Activated CD8-positive, alpha-beta T cell treated with anti-CD3 and anti-CD28 coated beads, Interleukin-2, amount 10 ng/mL, durations not matched to agents 7 days and 5 days (primary cell): Measurements from ENCODE around the gene PARVA. TPM values are rescaled to one million over a fixed set of nuclear protein-coding genes. Genes with fewer than 3 reads are reported as not detected.
A peak's percentile ranks its signal among the peaks of the same experiment; 100 is the strongest.

Experiments used
- ATAC-seq: fragments of 150-1000 bp; cut with Tn5 transposase; one replicate; pipeline ENCODE4 v1.10.0; 2021; ENCODE audit warnings: moderate library complexity
- CTCF ChIA-PET: fragments of 350-600 bp; sonication (Branson Sonifier 250); formaldehyde crosslinking; loops from one replicate; lab custom pipeline; 2021; ENCODE audit warnings: antibody characterized with exemption; lab: Charles Lee
- POLR2A ChIA-PET: fragments of 350-600 bp; sonication (Branson Sonifier 250); formaldehyde crosslinking; loops from one replicate; lab custom pipeline; 2021; ENCODE audit warnings: antibody characterized with exemption; lab: Charles Lee
- DNase-seq: peaks from one replicate; pipeline ENCODE4 v3.0.0-alpha.2; 2020
- H3K27ac Mint-ChIP-seq: one replicate; pipeline ENCODE4 v1.8.0; 2021; ENCODE audit warnings: mild to moderate bottlenecking, mixed read lengths
- H3K27me3 Mint-ChIP-seq: one replicate; pipeline ENCODE4 v1.8.0; 2021; ENCODE audit warnings: low read depth, mixed read lengths
- H3K36me3 Mint-ChIP-seq: one replicate; pipeline ENCODE4 v1.8.0; 2021; ENCODE audit warnings: low read depth, mixed read lengths
- H3K4me1 Mint-ChIP-seq: one replicate; pipeline ENCODE4 v1.8.0; 2021; ENCODE audit warnings: low read depth, mixed read lengths
- H3K4me3 Mint-ChIP-seq: one replicate; pipeline ENCODE4 v1.8.0; 2021; ENCODE audit warnings: mild to moderate bottlenecking, mixed read lengths
- H3K9me3 Mint-ChIP-seq: one replicate; pipeline ENCODE4 v1.8.0; 2022; ENCODE audit warnings: mixed read lengths; ENCODE audit not compliant: insufficient read depth
- total RNA-seq, 2 experiments: library from RNA; stranded (reverse); gene quantifications; one replicate each; pipeline ENCODE4 v1.2.3, GENCODE V29; 2021

PARVA gene
- total RNA-seq, 2 experiments from 2014 or later, result not detected

DNA sequence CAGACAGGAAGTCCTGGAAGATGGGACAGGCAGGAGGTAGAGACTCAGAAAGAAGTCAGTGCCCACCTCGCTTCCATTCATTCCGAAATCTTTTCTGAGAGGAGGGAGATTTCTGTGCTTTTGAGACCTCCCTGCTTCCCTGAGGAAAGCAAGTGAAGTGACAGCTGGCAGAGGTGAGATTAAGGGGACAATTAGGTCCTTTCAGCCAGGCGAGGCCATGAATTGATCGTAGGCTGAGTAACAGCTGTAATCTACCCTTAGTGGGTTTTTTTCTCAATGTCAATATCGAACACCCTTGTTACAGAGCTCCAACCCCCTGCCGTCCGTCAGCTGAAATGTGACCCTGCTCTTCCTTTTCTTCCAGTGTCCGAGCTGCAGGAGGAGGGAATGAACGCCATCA lies 96.0 kb downstream of the PARVA start:
- DNase-seq (no peak), ATAC-seq (no peak)
- ChIA-PET CTCF (no interaction called here), POLR2A (no interaction called here)
- peaks cover 4% of the 10 kb centered on the region for H3K27me3 Mint-ChIP-seq
- no peak overlapping the region for H3K27ac Mint-ChIP-seq
- H3K4me1 Mint-ChIP-seq, result no peaks in the 10 kb centered on the region
- H3K4me3 Mint-ChIP-seq, result no peak overlapping the region
- no peaks in the 10 kb centered on the region for H3K9me3 Mint-ChIP-seq
- no peaks in the 10 kb centered on the region for H3K36me3 Mint-ChIP-seq

DNA sequence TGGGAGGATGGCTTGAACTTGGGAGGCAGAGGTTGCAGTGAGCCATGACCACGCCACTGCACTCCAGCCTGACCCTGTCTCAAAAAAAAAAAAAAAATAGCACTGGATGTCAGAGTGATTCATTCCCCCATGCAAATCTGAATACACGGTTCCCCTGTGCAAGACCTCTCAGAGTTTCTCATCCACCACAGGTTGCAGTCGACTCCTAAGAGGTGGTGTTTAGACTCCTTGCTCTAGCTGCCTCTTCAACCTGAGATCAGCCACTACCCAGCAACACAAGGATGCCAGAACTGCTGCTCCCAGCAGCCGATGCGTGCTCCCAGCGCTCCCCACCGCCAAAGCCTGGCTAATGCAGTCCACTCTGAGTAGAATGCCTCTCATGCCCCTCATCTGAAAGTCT lies 97.5 kb downstream of the PARVA start:
- ChIA-PET POLR2A (no interaction called here), CTCF (no interaction called here)
- H3K4me1 Mint-ChIP-seq, result no peaks in the 10 kb centered on the region
- no peaks in the 10 kb centered on the region for H3K36me3 Mint-ChIP-seq
- no peaks in the 10 kb centered on the region for H3K9me3 Mint-ChIP-seq
- no peak overlapping the region for H3K4me3 Mint-ChIP-seq
- peaks cover 4% of the 10 kb centered on the region for H3K27me3 Mint-ChIP-seq
- no peak for DNase-seq
- no peak for ATAC-seq
- H3K27ac Mint-ChIP-seq, result no peak overlapping the region

DNA sequence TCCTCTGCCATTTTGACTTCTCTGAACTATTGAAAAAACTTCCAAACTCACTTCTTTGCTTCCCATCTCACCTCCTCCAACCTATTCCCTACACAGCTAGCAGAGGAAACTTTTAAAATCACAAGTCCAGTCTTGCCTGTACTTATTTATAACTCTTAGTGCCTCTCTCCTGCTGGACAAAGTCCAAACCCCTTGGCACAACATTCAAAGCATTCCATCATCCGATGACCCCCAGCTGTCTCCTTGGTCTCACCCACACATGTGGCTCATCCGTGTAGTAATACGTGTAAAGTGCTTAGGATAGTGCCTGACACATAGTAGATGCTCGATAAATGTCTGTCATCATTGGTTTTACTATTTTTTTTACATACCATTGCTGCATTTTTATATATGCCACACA lies 101.4 kb downstream of the PARVA start:
- Mint-ChIP-seq H3K4me1 (no peaks in the 10 kb centered on the region), H3K4me3 (no peak overlapping the region), H3K27ac (no peak overlapping the region), H3K36me3 (no peaks in the 10 kb centered on the region), H3K27me3 (no peaks in the 10 kb centered on the region), H3K9me3 (no peaks in the 10 kb centered on the region)
- DNase-seq, result no peak
- POLR2A ChIA-PET, result no interaction called here
- no peak for ATAC-seq
- CTCF ChIA-PET, result no interaction called here

DNA sequence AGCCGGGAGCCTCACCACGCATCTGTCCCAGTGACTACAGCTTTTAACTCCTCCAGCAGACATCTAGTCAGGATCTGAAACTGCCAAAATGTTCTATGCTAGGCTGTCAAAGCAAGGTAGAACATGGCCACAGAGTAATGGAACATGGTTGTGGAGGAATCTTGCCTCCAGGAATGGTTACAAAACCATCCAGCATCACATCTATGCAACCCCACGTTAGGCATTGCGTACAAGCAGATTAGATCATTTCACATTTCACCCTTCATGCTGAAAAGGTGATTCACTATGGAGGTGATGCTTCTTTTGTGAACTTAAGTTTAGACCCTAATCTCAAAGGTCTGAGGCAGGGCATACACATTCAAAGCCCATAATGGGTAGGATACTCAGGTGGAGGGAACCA lies 103.0 kb downstream of the PARVA start:
- CTCF ChIA-PET, result no interaction called here
- H3K27ac Mint-ChIP-seq, result no peak overlapping the region

GRCh38 chr11:12482839-12483238 lies 105.5 kb downstream of the PARVA start:
- ATAC-seq (no peak), DNase-seq (no peak)
- ChIA-PET POLR2A (no interaction called here), CTCF (no interaction called here)
- no peaks in the 10 kb centered on the region for H3K27me3 Mint-ChIP-seq
- H3K9me3 Mint-ChIP-seq, result no peaks in the 10 kb centered on the region
- no peak overlapping the region for H3K27ac Mint-ChIP-seq
- no peaks in the 10 kb centered on the region for H3K4me1 Mint-ChIP-seq
- no peaks in the 10 kb centered on the region for H3K36me3 Mint-ChIP-seq
- no peak overlapping the region for H3K4me3 Mint-ChIP-seq

More for the DNA sequence above, 103.0 kb downstream of the PARVA start:
- Mint-ChIP-seq H3K27me3 (no peaks in the 10 kb centered on the region), H3K36me3 (no peaks in the 10 kb centered on the region), H3K4me3 (no peak overlapping the region), H3K9me3 (no peaks in the 10 kb centered on the region), H3K4me1 (no peaks in the 10 kb centered on the region)
- no peak for ATAC-seq
- DNase-seq, result no peak
- POLR2A ChIA-PET, result no interaction called here

DNA sequence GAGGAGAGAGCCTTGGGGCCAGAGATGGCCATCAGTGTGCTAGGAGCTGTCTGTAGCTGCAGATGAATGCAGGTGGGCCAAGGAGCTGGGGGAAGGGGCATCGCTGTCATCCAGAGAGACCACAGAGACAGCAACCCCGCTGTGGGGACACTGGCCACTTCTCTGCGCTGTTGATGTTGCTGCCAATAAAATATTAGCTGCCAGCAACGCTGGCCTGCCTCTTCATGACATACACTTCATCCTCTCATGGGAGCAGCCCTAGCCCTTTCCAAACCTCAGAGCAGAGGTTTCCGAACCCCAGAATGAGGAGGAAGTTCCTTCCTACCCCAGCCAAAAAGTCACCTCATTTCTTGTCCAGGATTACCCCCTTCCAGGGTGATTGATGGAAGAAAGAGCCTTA lies 106.2 kb downstream of the PARVA start:
- DNase-seq (no peak), ATAC-seq (no peak)
- Mint-ChIP-seq H3K4me1 (no peaks in the 10 kb centered on the region), H3K4me3 (no peak overlapping the region), H3K36me3 (no peaks in the 10 kb centered on the region), H3K9me3 (peaks cover 6% of the 10 kb centered on the region), H3K27ac (no peak overlapping the region), H3K27me3 (peaks cover 3% of the 10 kb centered on the region)
- POLR2A ChIA-PET, result no interaction called here
- CTCF ChIA-PET, result no interaction called here

GRCh38 chr11:12485328-12485727 lies 108.0 kb downstream of the PARVA start:
- no peak for DNase-seq
- H3K27me3 Mint-ChIP-seq, result peaks cover 3% of the 10 kb centered on the region
- H3K9me3 Mint-ChIP-seq, result peaks cover 16% of the 10 kb centered on the region
- ChIA-PET CTCF (interaction anchor here (0.7 to 1.2 kb wide), 2 partner anchors 70 to 93 kb away, joined by 3 read pairs; no protein-coding TSS in a partner anchor), POLR2A (no interaction called here)
- H3K4me3 Mint-ChIP-seq, result no peak overlapping the region
- no peaks in the 10 kb centered on the region for H3K4me1 Mint-ChIP-seq
- no peak for ATAC-seq
- H3K27ac Mint-ChIP-seq, result no peak overlapping the region
- no peaks in the 10 kb centered on the region for H3K36me3 Mint-ChIP-seq

GRCh38 chr11:12489246-12489772 lies 111.9 kb downstream of the PARVA start:
- H3K4me1 Mint-ChIP-seq, result no peaks in the 10 kb centered on the region
- no peak overlapping the region for H3K27ac Mint-ChIP-seq
- H3K27me3 Mint-ChIP-seq, result peaks cover 5% of the 10 kb centered on the region
- ATAC-seq (no peak), DNase-seq (no peak)
- no peak overlapping the region for H3K4me3 Mint-ChIP-seq
- ChIA-PET CTCF (no interaction called here), POLR2A (no interaction called here)
- peaks cover 16% of the 10 kb centered on the region for H3K9me3 Mint-ChIP-seq
- H3K36me3 Mint-ChIP-seq, result no peaks in the 10 kb centered on the region

DNA sequence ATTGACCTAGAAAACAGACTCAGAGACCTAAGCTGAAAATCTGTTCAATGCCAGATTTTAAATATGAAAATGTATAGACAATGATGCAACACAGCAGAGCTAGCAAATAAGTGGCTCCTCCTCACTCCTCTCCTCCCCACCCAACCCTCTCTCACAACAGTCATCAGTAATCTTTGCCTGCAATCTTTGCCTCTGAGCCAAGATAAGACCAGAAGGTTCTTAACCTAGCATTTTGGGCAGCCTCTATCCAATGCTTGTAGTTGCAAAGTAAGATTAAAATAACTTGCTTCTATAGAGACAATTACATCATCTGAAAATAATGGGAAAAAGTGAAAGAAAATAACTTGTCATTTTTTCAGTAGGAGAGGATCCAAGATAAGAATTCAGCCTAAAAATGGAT lies 117.3 kb downstream of the PARVA start:
- ATAC-seq (no peak), DNase-seq (no peak)
- H3K27ac Mint-ChIP-seq, result no peak overlapping the region
- H3K4me3 Mint-ChIP-seq, result no peak overlapping the region
- H3K9me3 Mint-ChIP-seq, result no peaks in the 10 kb centered on the region
- POLR2A ChIA-PET, result no interaction called here
- CTCF ChIA-PET, result no interaction called here
- peaks cover 8% of the 10 kb centered on the region for H3K27me3 Mint-ChIP-seq
- H3K4me1 Mint-ChIP-seq, result no peaks in the 10 kb centered on the region
- no peaks in the 10 kb centered on the region for H3K36me3 Mint-ChIP-seq

DNA sequence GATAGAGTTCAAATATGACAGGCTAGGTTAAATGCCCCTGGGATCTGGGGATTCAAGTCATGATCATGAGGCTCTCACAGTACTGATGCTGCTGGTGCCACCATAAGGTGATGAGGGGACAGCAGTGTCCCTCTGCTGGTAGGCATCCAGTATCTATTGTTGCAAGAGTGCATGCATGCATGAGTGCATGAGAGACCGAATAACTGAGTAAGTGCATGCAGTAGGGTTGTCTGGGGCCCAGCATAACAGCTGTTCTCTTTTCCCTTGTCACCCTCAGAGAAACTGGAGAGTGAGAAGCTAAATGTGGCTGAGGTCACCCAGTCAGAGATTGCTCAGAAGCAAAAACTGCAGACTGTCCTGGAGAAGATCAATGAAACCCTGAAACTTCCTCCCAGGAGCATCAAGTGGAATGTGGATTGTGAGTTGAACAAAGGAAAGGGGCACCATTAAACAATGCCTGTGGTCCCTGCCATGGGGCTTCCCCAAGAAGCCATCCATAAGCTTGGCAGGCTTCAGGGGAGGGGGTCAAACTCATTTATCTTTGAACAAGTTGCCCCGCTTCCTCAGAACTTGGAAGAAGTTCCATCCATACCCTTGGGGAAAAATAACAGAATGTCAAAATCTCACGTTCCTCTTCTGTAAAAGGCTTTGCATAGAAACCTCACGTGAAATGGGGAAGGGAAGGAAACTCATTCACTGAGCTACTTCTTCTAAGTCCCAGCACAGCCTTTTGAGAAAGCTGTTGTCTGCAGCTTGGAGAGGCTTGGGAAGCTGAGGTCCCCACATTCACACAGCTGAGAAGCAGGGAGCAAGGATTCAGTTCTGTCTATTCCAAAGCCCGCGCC lies 119.0 kb downstream of the PARVA start:
- DNase-seq, result peak; percentile 13
- Mint-ChIP-seq H3K27ac (no peak overlapping the region), H3K27me3 (peaks cover 8% of the 10 kb centered on the region), H3K4me1 (no peaks in the 10 kb centered on the region), H3K4me3 (no peak overlapping the region), H3K36me3 (no peaks in the 10 kb centered on the region), H3K9me3 (no peaks in the 10 kb centered on the region)
- ChIA-PET CTCF (interaction anchor here (1.1 kb wide), 1 partner anchor 165 kb away, joined by 3 read pairs; no protein-coding TSS in a partner anchor), POLR2A (no interaction called here)
- no peak for ATAC-seq

DNA sequence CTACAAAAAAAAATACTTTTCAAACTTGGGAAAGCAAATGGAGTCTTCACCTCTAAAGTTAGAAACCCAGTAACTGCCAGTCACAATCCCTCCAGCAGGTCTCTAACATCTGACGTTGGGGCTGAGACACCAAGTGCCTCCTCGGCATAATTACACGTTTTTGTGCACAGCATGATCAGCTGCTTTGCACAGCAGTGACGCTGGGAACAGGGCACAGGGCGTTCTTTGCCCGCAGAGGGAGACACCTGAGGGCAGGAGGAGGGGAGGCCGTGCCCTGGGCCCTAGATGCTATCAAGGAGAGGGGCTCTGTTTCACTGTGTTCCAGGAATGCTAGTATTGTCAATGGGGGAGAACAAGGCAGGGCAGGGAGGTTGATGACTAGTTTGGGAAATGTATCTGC lies 120.1 kb downstream of the PARVA start:
- DNase-seq (no peak), ATAC-seq (no peak)
- CTCF ChIA-PET, result no interaction called here
- H3K4me1 Mint-ChIP-seq, result no peaks in the 10 kb centered on the region
- H3K9me3 Mint-ChIP-seq, result no peaks in the 10 kb centered on the region
- H3K36me3 Mint-ChIP-seq, result no peaks in the 10 kb centered on the region
- POLR2A ChIA-PET, result no interaction called here
- H3K27ac Mint-ChIP-seq, result no peak overlapping the region
- peaks cover 8% of the 10 kb centered on the region for H3K27me3 Mint-ChIP-seq
- no peak overlapping the region for H3K4me3 Mint-ChIP-seq

- H3K27me3 Mint-ChIP-seq, result peaks cover 8% of the 10 kb centered on the region
- no peaks in the 10 kb centered on the region for H3K4me1 Mint-ChIP-seq
- H3K4me3 Mint-ChIP-seq, result no peak overlapping the region
- ChIA-PET POLR2A (no interaction called here), CTCF (interaction anchor here (1.1 kb wide), 1 partner anchor 168 kb away, joined by 3 read pairs; no protein-coding TSS in a partner anchor)
- no peak overlapping the region for H3K27ac Mint-ChIP-seq
- no peaks in the 10 kb centered on the region for H3K9me3 Mint-ChIP-seq
- DNase-seq (no peak), ATAC-seq (no peak)
- no peaks in the 10 kb centered on the region for H3K36me3 Mint-ChIP-seq
Measured at GRCh38 chr11:12499071-12499470, 121.7 kb downstream of the PARVA start.
